ENCODE measurements around the gene PTPRD. TPM values are rescaled to one million over a fixed set of nuclear protein-coding genes. Genes with fewer than 3 reads are reported as not detected.

The PTPRD gene
- total RNA-seq, 2 donors from 2014 or later, result 97.4 to 101 TPM

DNA sequence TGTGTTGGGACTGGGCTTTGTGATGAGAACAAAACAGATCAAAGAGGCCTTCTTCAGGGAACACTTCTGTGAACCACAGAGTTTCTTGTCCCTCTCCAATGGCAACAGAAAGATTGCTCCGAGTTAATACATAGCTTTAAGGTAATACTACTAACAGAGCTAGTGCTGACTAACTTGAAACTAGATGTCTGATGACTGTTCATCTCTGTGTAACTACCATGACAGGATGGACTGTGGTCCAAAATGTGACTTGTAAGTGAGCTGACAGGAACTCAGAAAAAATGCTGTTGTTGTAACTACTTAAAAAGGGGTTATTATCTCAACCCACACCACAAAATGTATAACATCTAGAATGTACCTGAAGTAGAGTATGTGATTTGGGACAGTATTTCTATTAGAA is 2183.0 kb downstream of the PTPRD start:
- no peak overlapping the region for H3K27ac ChIP-seq (ENCODE audit: low read depth, low read length)

DNA sequence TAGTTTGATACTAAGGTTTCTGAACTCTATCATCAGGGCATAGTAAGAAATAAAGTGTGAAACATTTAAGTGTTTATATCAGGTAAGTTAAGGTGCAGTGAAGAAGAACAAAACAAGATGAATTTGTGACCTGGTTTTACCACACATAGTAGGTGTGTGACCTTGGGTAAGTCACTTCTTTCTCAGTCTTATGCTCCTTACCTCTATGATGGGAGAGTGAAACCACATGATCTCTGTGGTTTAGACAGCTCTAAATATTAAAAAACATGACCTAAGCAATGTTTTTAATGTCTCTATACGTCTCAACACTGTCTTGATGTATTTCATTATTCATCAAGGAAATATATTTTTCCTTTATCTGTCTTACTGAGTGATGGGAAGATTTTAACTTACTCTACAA is 2183.6 kb downstream of the PTPRD start:
- H3K27ac Mint-ChIP-seq, result no peak overlapping the region
- no peaks in the 10 kb centered on the region for H3K36me3 ChIP-seq (ENCODE audit: control insufficient read depth, insufficient read depth, low read length)
- H3K9me3 ChIP-seq (ENCODE audit: control insufficient read depth, low read length), result no peaks in the 10 kb centered on the region
- no CpG with 5 or more reads among the region's 1 CpG for WGBS, 2 experiments (ENCODE audit: insufficient coverage in 1 of 2, insufficient read length in 1 of 2)
- TF ChIP-seq, protein P1, sequence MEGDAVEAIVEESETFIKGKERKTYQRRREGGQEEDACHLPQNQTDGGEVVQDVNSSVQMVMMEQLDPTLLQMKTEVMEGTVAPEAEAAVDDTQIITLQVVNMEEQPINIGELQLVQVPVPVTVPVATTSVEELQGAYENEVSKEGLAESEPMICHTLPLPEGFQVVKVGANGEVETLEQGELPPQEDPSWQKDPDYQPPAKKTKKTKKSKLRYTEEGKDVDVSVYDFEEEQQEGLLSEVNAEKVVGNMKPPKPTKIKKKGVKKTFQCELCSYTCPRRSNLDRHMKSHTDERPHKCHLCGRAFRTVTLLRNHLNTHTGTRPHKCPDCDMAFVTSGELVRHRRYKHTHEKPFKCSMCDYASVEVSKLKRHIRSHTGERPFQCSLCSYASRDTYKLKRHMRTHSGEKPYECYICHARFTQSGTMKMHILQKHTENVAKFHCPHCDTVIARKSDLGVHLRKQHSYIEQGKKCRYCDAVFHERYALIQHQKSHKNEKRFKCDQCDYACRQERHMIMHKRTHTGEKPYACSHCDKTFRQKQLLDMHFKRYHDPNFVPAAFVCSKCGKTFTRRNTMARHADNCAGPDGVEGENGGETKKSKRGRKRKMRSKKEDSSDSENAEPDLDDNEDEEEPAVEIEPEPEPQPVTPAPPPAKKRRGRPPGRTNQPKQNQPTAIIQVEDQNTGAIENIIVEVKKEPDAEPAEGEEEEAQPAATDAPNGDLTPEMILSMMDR (conservative IDR thresholded peaks at IDR 0.05), result no peak
- H3K36me3 Mint-ChIP-seq (ENCODE audit: low read depth), result no peaks in the 10 kb centered on the region
- no peak overlapping the region for H3K4me3 ChIP-seq (ENCODE audit: low read length)
- H3K4me3 Mint-ChIP-seq, result no peak overlapping the region
- H3K4me1 ChIP-seq (ENCODE audit: control insufficient read depth, insufficient read depth, low read length), result no peaks in the 10 kb centered on the region
- no peaks in the 10 kb centered on the region for H3K9me3 Mint-ChIP-seq
- peaks cover 2% of the 10 kb centered on the region for H3K4me1 Mint-ChIP-seq
- no peak overlapping the region for H3K27ac ChIP-seq (ENCODE audit: low read depth, low read length)
- DNase-seq, result no peak
- no peak overlapping the region for H3K9ac ChIP-seq (ENCODE audit: extremely low read depth, low read length, poor library complexity, severe bottlenecking)
- no peaks in the 10 kb centered on the region for H3K27me3 Mint-ChIP-seq (ENCODE audit: insufficient read depth)
- no peaks in the 10 kb centered on the region for H3K27me3 ChIP-seq (ENCODE audit: control insufficient read depth, insufficient read depth, low read length, poor library complexity, severe bottlenecking)

More for the DNA sequence above, 2183.0 kb downstream of the PTPRD start:
- Mint-ChIP-seq H3K4me3 (no peak overlapping the region), H3K4me1 (peaks cover 2% of the 10 kb centered on the region), H3K9me3 (no peaks in the 10 kb centered on the region), H3K36me3 (ENCODE audit: low read depth) (no peaks in the 10 kb centered on the region), H3K27me3 (ENCODE audit: insufficient read depth) (no peaks in the 10 kb centered on the region), H3K27ac (no peak overlapping the region)
- Histone ChIP-seq H3K36me3 (ENCODE audit: control insufficient read depth, insufficient read depth, low read length) (no peaks in the 10 kb centered on the region), H3K4me3 (ENCODE audit: low read length) (no peak overlapping the region), H3K4me1 (ENCODE audit: control insufficient read depth, insufficient read depth, low read length) (no peaks in the 10 kb centered on the region), H3K27me3 (ENCODE audit: control insufficient read depth, insufficient read depth, low read length, poor library complexity, severe bottlenecking) (no peaks in the 10 kb centered on the region), H3K9me3 (ENCODE audit: control insufficient read depth, low read length) (no peaks in the 10 kb centered on the region), H3K9ac (ENCODE audit: extremely low read depth, low read length, poor library complexity, severe bottlenecking) (no peak overlapping the region)
- TF ChIP-seq, protein P1 (conservative IDR thresholded peaks at IDR 0.05), result no peak
- no peak for DNase-seq
- WGBS, 2 experiments (ENCODE audit: insufficient coverage in 1 of 2, insufficient read length in 1 of 2), result 95% methylated on average over 1 of the region's 1 CpG; no CpG with 5 or more reads in 1 of the 2 experiments

DNA sequence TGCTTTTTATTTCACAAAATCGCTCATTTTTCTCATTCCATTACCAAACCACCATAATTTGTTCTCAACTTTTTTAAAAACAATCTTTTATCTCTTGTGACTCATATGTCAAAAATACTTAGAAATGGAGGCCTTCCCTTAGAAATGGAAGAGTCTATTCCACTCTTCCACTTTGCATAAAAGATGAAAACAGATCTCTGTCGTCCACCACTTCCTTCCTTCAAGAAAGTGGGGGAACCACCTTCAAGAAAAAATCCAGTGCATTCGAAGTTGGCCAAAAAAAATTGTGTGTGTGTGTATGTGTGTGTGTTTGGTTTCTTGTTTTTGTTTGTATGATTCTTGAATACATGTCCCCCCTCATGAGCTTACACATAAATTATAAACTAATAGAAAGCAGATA is 2184.4 kb downstream of the PTPRD start:
- TF ChIP-seq, protein P1 (conservative IDR thresholded peaks at IDR 0.05), result no peak
- Mint-ChIP-seq H3K36me3 (ENCODE audit: low read depth) (no peaks in the 10 kb centered on the region), H3K27me3 (ENCODE audit: insufficient read depth) (no peaks in the 10 kb centered on the region), H3K4me1 (peaks cover 2% of the 10 kb centered on the region), H3K4me3 (no peak overlapping the region), H3K9me3 (no peaks in the 10 kb centered on the region), H3K27ac (no peak overlapping the region)
- no peak overlapping the region for H3K4me3 ChIP-seq (ENCODE audit: low read length)
- no peak overlapping the region for H3K9ac ChIP-seq (ENCODE audit: extremely low read depth, low read length, poor library complexity, severe bottlenecking)
- 93 to 100% methylated on average over 1 to 2 of the region's 3 CpGs for WGBS, 2 experiments (ENCODE audit: insufficient coverage in 1 of 2, insufficient read length in 1 of 2)
- no peak overlapping the region for H3K27ac ChIP-seq (ENCODE audit: low read depth, low read length)
- H3K4me1 ChIP-seq (ENCODE audit: control insufficient read depth, insufficient read depth, low read length), result no peaks in the 10 kb centered on the region
- no peaks in the 10 kb centered on the region for H3K36me3 ChIP-seq (ENCODE audit: control insufficient read depth, insufficient read depth, low read length)
- DNase-seq, result no peak
- H3K27me3 ChIP-seq (ENCODE audit: control insufficient read depth, insufficient read depth, low read length, poor library complexity, severe bottlenecking), result no peaks in the 10 kb centered on the region
- no peaks in the 10 kb centered on the region for H3K9me3 ChIP-seq (ENCODE audit: control insufficient read depth, low read length)

Measured in endodermal cell (in vitro differentiated cells).